Stimulated activated naive CD8-positive, alpha-beta T cell treated with anti-CD3 and anti-CD28 coated beads, Interleukin-15, Interleukin-2, amounts not matched to agents 100 U/mL and 50 U/mL, for 24 hours (primary cell): ENCODE data around the gene CHD9.
"Not testable (repeated sequence)": the region's sequence is repeated elsewhere in the genome, so short reads cannot be mapped to it uniquely, and the experiment has no call there.

ENCODE experiments used
- ATAC-seq: fragments of 150-1000 bp; cut with Tn5 transposase; one replicate; pipeline ENCODE4 v1.10.0; 2021
- DNase-seq: peaks from one replicate; pipeline ENCODE4 v3.0.0; 2021

CHD9 gene

GRCh38 chr16:53047515-53047914 lies 7.3 kb upstream of the CHD9 start:
- ATAC-seq, DNase-seq: not testable (repeated sequence)

DNA sequence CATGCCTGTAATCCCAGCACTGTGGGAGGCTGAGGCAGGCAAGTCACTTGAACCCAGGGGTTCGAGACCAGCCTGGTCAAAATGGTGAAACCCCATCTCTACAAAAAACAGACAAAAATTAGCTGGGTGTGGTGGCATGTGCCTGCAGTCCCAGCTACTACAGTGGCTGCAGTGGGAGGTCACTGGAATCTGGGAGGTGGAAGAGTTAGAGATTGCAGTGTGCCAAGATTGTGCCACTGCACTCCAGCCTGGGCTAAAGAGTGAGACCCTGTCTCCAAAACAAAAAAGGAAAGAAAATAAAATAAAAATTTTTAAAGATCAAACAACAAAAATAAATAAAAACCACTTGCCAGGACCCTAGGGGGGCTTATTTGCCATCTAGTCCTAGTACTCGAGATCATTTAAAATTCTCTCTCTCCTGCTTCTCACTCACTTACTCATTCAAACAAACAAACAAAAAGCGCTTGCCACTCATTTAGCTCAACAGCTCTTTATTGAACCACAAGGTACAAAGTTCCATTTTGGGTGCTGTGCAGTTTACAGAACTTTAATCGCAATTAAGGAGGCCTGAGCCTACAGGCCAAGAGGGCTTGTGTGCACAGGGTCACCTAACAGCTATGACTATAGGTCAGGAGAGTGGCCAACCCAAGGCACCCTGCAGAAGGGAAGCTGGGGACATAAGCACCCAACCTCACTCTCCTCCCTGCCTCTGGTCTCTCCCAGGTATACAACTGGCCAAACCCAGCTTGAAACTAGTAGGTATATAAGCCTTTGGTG lies 6.5 kb upstream of the CHD9 start:
- DNase-seq (no peak), ATAC-seq (no peak)

- not testable (repeated sequence) for ATAC-seq
These were observed 3.5 kb upstream of the CHD9 start for GRCh38 chr16:53051255-53051654.

DNA sequence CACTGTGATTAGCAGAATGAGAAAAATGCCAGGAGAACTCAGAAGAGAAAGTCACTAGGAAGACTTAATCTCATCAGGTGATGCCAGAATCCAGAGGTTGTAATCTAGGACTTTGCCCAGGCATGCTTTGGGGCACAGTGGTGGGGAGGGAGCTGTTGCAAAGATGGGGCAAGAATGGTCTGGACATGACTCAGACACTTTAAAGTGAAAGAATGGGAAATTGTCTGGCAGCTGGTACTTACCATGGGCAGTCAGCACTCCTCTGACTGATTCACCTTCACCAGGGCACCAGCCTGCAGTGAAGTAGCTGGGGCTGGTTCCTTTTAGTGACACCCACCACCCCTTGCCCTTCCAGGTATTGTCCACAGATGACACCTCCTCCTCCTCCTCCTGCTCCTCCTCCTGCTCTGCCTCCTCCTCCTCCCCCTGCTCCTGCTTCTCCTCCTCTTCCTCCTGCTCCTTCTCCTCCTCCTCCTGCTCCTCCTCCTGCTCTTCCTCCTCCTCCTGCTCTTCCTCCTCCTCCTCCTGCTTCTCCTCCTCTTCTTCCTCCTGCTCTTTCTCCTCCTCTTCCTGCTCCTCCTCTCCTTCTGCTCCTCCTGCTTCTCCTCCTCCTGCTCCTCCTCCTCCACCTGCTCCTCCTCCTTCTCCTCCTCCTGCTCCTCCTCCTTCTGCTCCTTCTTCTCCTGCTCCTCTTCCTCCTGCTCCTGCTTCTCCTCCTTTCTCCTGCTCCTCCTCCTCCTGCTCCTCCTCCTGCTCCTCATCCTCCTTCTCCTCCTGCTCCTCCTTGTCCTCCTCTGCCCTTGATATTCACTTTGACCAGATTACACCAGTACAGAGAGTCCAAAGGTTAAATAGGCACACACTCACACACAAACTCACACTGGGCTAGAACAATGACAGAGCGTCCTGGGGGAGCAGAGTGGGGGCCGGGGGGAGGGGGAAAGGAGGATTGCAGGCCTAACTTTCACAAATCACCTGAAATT lies 2.0 kb upstream of the CHD9 start, which contains the start of gene CHD9NB:
CHD9NB (minus strand) TSS at position 379 of the 983 bp plus-strand sequence. CDS start 8,739 bp downstream, outside the sequence.
- ATAC-seq (peak; percentile 34), DNase-seq (peak; percentile 12)

More at GRCh38 chr16:53051255-53051654, 3.5 kb upstream of the CHD9 start:
- DNase-seq: not testable (repeated sequence)

DNA sequence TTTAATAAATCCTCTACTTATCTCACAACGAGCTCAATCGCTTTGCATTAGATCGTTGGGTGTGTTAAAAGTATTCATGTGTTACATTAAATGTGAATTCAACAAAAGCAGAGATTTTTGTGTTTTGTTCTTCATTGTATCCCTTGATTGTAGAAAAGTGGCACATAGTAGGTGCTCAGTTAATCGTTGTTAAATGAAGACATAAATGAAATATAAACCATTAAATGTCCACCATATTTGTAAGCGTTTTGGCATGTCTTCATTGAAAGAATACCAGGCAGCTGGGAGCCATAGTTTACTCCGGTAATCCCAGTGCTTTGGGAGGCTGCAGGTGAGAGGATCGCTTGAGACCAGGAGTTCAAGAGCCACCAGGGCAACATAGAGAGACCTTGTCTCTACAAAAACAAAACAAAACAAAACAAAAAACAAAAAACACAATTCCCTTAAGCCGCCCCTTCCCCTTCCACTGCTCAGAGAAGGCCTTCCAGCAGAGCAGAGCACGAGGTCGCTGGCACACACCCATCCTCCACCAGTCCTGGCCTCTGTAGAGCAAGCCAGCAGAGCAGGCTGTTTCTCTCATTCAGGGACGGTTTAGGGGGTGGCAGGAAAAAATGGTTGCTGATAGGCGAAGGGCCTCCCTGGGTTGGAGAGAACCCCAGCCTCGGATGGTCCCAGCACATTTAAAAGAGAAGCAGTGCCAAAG lies 673 bp upstream of the CHD9 start:
- peak; percentile 41 for ATAC-seq
- no peak for DNase-seq

DNA sequence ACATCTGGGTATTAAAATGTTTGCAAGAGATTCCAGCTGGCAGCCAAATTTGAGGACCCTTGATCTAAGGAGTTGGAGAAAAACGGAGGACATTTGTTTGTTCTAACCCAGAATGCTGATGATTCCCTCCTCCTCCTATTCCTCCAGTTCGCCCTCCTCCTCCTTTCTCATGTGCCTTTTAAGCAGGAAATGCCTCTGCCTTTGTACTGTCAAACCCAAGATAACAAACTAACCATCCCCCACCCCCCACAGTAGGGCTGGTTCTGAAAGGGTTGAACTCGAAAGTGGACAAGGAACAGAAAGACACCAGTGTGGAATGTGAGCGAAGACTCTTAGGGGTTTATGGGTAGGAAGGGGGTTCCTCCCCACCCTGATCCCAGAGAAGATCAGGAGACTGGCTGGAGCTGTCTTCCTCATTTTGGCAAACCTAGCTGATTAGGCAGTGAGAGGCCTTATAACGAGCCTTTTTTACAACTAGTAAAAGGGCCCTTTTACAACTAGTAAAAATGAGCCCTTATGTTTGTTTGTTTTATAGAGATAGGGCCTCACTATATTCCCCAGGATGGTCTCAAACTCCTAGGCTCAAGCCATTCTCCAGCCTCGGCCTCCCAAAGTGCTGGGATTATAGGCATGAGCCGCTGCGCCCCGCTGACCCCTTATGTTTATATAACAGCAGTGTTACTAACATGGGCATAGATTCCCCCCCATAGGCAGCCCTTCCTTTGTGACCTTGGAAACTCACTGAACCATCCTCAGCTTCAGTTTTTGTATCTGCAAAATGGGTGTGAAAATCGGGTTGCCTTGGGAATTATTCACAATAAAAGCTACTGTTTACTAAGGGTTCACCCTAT lies 975 bp downstream of the CHD9 start:
- peak; percentile 8 for DNase-seq
- ATAC-seq: no peak

GRCh38 chr16:53056392-53056881 lies 1.6 kb downstream of the CHD9 start:
- DNase-seq: no peak
- ATAC-seq: no peak

DNA sequence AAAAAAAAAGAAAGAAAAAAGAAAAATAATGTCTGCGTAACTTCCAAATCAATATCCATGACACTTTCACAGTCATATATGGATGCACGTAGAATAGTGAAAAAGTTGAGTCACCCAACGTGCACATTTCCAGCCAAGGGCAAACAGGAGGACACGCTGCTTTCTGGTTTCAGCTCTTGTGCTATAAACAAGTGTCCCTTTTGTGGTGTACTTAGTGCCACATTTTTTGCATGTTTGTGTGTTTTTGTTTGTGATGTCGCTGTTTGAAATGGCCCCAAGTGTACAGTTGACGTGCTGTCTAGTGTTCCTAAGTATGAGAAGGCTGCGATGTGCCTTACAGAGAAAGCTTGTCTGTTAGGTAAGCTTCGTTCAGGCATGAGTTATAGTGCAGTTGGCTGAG lies 2.9 kb downstream of the CHD9 start:
- ATAC-seq (no peak), DNase-seq (no peak)

GRCh38 chr16:53058441-53058840 lies 3.6 kb downstream of the CHD9 start:
- ATAC-seq: no peak
- DNase-seq: no peak

GRCh38 chr16:53058882-53059281 lies 4.1 kb downstream of the CHD9 start:
- ATAC-seq (no peak), DNase-seq (no peak)

DNA sequence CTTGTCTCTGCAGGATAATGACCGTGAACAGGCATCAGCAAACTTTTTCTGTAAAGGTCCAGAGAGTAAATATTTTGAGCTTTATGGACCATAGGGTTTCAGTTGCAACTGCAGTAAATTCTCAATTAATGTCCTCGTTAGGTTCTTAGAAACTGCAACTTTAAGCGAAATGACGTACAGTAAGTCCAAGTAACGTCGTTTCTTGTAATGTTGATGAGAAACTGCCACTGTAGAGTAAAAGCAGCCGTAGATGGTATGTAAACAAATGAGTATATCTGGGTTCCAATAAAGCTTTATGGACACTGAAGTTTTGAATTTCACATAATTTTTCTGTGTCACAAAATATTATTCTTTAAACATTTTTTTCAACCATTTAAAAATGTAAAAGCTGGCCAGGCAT lies 4.9 kb downstream of the CHD9 start:
- DNase-seq: no peak
- ATAC-seq: no peak

- ATAC-seq (no peak), DNase-seq (no peak)
These were observed 6.5 kb downstream of the CHD9 start for GRCh38 chr16:53061256-53061655.

GRCh38 chr16:53061701-53062159 lies 6.9 kb downstream of the CHD9 start:
- peak; percentile 86 for ATAC-seq
- DNase-seq: peak; percentile 69

DNA sequence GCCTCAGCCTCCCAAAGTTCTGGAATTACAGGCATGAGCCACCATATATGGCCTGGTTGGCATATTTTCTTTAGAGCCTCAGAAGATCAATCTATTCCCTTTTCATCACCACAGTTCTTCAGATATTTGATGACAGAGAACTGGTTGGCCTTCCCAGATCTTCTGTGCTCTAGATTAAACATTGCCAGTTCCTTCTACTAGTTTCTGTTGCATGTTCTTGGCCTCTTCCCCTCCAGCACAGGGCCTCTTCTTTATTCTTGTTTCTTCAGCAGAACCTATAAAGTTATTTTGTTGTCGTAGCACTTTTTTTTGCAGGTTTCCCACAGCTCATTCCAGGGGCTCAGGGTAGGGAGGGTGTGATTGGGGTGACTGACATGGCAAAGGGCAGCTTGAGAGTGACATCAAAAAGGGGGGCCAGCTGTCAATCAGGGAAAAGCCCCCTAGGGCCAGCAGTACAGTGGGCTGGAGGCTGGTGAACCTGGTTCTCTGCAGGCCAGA lies 9.3 kb downstream of the CHD9 start:
- no peak for DNase-seq

GRCh38 chr16:53065461-53066061 lies 10.8 kb downstream of the CHD9 start:
- no peak for ATAC-seq
- DNase-seq: no peak

More for the DNA sequence above, 9.3 kb downstream of the CHD9 start:
- no peak for ATAC-seq

DNA sequence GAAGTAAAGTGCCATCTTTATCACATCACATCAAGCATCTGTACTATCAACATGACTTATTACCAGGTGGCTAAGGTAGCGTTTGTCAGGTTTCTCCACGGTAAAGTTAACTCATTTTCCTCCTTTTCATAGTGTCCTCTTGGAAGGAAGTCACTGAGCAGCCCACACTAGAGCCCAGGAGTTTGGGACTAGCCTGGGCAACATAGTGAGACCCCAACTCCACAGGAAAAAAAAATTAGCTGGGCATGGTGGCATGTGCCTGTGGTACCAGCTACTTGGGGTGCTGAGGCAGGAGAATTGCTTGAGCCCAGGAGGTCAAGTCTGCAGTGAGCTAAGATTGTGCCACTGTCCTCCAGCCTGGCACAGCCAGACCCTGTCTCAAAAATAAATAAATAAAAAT lies 12.9 kb downstream of the CHD9 start:
- DNase-seq: no peak
- no peak for ATAC-seq

DNA sequence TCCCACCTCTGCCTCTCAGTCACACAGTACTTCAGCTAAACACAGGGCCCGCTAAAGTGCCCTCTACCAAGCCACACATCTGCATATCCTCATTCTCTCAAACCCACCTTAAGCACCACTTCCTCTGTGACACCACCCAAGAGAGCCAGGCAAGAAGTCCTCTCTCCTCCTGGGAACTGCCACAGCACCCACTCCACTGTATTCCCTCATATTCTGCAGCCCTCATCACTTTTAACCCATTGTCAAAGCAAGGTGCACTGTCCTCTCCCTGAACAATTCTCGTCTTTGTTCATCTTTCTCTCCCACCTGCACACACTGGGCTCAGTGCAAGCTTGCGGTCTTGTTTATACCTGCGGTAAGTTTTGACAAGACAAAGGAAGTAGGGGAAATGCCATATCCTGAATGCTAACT lies 13.6 kb downstream of the CHD9 start:
- DNase-seq (peak; percentile 26), ATAC-seq (peak; percentile 81)

DNA sequence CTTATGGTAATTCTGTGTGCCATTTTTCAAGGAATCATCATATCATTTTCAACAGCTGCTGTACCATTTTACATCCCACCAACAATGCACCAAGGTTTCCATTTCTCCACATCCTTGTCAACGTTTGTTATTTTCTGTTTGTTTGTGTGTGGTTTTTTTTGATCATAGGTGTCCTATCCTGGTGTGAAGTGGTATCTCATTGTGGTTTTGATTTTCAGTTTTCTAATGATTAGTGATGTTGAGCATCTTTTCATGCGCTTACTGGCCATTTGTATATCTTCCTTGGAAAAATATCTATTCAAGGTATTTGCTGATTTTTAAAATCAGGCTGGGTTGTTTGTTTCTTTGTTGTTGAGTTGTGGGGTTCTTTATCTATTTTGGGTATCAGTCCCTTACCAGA lies 15.0 kb downstream of the CHD9 start:
- ATAC-seq (no peak), DNase-seq (no peak)

DNA sequence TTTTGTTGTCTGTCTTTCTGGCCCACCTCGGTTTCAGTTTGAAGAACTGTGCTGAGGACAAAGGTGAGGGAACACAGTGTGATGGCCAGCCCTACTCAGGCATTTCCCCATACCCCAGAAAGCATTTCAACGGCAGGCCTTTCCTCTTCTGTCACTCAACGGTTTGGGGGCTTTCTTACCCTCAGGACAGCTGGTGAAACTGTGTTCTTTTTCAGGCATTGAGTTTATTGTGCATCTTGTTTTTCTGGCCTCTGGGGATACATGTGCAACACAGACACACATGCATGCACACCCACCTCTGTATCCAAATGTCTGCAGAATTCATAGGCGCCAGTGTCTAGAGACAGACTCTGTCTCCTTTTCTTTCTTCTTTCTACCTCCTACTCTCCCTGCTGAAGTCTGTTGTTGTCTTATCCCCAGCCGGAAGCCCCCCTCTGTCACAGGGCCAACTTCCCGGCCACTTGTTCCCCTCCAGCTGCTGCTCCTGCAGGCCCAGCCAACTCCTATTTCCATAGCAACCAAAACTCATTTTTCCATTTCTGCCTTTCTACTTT lies 17.0 kb downstream of the CHD9 start:
- no peak for DNase-seq
- ATAC-seq: peak; percentile 14

DNA sequence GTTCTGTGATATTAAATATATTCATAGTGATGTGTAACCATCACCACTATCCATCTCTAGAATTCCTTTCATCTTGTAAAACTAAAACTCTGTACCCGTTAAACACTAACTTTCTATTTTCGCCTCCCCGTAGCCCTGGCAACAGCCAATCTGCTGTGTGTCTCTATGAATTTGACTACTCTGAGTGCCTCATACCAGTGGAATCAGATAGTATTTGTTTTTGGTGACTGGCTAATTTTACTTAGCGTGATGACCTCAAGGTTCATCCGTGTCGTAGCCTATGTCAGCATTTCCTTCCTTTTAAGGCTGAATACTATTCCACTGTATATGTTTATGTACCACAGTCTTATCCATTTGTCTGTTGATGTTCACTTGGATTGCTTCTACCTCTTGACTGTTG lies 18.2 kb downstream of the CHD9 start:
- DNase-seq: no peak
- ATAC-seq: no peak
